Lower lobe of right lung (tissue), 2 donors: Measurements from ENCODE around the gene ATXN3L. TPM values are rescaled to one million over a fixed set of nuclear protein-coding genes. Genes with fewer than 3 reads are reported as not detected.

Experiments
- ATAC-seq, 2 donors: fragments of 200-7000 bp; cut with Tn5 transposase; one replicate each; pipeline ENCODE4 v1.9.1; 2020 to 2022; ENCODE audit warnings: mild to moderate bottlenecking in 2 of 2, moderate library complexity in 2 of 2
- DNase-seq: peaks from one replicate; pipeline ENCODE4 v3.0.0-alpha.2; 2020
- H3K27ac ChIP-seq: fragments of 200-600 bp; one replicate; pipeline ENCODE4 v1.8.0; 2022
- H3K27me3 ChIP-seq: fragments of 200-600 bp; one replicate; pipeline ENCODE4 v1.8.0; 2022; ENCODE audit warnings: low read depth
- H3K36me3 ChIP-seq: fragments of 200-600 bp; one replicate; pipeline ENCODE4 v1.8.0; 2022; ENCODE audit warnings: mild to moderate bottlenecking
- H3K4me1 ChIP-seq: fragments of 200-600 bp; one replicate; pipeline ENCODE4 v1.8.0; 2022
- H3K4me3 ChIP-seq: fragments of 200-600 bp; one replicate; pipeline ENCODE4 v1.8.0; 2022; ENCODE audit warnings: mild to moderate bottlenecking
- H3K9me3 ChIP-seq: fragments of 200-600 bp; one replicate; pipeline ENCODE4 v1.8.0; 2022
- intact Hi-C: fragments of 100-400 bp; cut with DNase I; formaldehyde crosslinking; loops from one replicate; pipeline ENCODE4 v1.11.0; 2022
- total RNA-seq: library from RNA; stranded (reverse); fragmentation: NEBNext Ultra II Directional; extraction: Animal tissue kit (Norgen Biotek cat#: 25700); gene quantifications from one replicate; pipeline ENCODE4 v1.2.1, GENCODE V29; 2021
- TF ChIP-seq, protein P1 (sequence below): fragments of 200-600 bp; IDR thresholded peaks from one replicate; pipeline ENCODE4 v1.8.0; 2022; ENCODE audit warnings: antibody characterized with exemption, mild to moderate bottlenecking
- donor health status: DM: no; HTN: yes; CAD: no; lungs with severe emphysema.

Gene ATXN3L
- total RNA-seq, 1 donor from 2014 or later, result not detected

DNA sequence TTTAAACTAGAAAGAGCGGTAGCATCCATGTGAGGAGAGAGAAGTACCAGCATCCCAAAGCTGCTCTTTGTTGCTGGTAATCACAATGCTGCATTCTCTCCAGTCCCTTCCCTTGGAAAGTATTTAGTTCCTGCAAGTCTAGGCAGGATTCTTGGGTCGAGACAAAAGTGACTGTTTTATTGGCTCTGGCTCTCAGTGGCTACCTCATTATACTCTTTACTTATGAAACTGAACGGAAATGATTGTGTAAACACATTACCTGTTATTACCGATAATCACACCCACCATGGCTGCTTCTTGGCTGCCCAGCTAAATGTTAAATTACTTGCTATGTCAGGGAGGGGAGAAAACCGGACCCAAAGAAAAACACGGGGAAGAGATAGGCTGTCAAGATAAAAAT, 26.2 kb downstream of the ATXN3L start:
- Histone ChIP-seq H3K4me3 (no peak overlapping the region), H3K36me3 (no peaks in the 10 kb centered on the region), H3K9me3 (no peaks in the 10 kb centered on the region), H3K4me1 (no peaks in the 10 kb centered on the region), H3K27me3 (no peaks in the 10 kb centered on the region), H3K27ac (no peak overlapping the region)
- TF ChIP-seq, protein P1, sequence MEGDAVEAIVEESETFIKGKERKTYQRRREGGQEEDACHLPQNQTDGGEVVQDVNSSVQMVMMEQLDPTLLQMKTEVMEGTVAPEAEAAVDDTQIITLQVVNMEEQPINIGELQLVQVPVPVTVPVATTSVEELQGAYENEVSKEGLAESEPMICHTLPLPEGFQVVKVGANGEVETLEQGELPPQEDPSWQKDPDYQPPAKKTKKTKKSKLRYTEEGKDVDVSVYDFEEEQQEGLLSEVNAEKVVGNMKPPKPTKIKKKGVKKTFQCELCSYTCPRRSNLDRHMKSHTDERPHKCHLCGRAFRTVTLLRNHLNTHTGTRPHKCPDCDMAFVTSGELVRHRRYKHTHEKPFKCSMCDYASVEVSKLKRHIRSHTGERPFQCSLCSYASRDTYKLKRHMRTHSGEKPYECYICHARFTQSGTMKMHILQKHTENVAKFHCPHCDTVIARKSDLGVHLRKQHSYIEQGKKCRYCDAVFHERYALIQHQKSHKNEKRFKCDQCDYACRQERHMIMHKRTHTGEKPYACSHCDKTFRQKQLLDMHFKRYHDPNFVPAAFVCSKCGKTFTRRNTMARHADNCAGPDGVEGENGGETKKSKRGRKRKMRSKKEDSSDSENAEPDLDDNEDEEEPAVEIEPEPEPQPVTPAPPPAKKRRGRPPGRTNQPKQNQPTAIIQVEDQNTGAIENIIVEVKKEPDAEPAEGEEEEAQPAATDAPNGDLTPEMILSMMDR, result no peak
- intact Hi-C loops, result no loop called here
- DNase-seq (no peak), ATAC-seq (no peak)

DNA sequence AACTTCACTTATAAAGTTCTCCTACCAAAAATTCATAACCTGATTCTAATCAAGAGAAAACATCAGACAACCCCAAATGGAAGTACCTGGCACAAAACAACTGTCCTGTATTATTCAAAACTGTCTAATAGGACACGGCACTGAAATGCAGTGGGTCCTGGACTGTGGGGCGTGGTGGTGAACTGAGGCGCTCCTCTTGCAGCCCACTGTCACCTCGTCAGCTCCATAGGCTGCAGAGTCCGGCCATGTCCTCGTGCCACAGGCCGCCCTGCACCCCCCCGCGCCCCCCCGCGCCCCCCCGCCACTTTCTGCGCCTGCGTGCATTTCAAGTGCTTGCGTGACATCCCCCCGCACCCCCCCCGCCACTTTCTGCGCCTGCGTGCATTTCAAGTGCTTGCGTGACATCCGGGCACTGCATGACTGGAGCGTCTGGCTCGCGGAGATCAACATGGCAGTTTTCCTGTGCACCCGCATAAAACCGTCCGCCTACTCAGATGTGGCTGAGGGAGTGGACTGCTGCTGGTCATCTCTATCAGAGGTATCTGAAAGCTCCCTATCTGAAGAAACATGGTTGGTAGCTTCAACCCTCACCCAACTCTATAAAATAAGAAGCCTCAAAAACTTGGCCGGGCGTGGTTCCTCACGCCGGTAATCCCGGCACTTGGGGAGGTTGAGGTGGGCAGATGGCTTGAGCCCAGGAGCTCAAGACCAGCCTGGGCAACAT, 28.8 kb downstream of the ATXN3L start:
- ATAC-seq, result no peak
- intact Hi-C loops, result no loop called here
- H3K4me3 ChIP-seq, result no peak overlapping the region
- no peaks in the 10 kb centered on the region for H3K4me1 ChIP-seq
- no peaks in the 10 kb centered on the region for H3K36me3 ChIP-seq
- no peaks in the 10 kb centered on the region for H3K9me3 ChIP-seq
- H3K27ac ChIP-seq, result no peak overlapping the region
- TF ChIP-seq, protein P1, result no peak
- H3K27me3 ChIP-seq, result no peaks in the 10 kb centered on the region
- no peak for DNase-seq

DNA sequence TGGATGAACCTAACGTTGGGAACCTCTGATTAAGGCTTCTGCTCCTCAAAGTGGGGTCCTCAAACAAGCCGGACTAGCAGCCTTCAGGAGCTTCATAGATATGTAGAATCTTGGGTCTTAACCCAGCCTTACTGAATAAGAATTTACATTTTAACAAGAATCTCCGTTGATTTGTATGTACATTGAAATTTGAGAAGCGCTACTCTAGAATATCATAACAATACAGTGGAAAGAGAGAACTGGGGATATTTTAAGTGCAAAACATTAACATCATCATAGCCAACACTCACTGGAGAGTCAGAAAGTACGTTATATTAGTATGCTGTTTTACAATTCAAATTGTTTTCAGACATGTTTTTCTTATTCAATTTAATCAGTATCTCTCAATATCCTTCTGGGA, 31.2 kb downstream of the ATXN3L start:
- intact Hi-C loops, result no loop called here
- Histone ChIP-seq H3K4me1 (no peaks in the 10 kb centered on the region), H3K9me3 (no peaks in the 10 kb centered on the region), H3K27me3 (no peaks in the 10 kb centered on the region), H3K4me3 (no peak overlapping the region), H3K36me3 (no peaks in the 10 kb centered on the region), H3K27ac (no peak overlapping the region)
- no peak for DNase-seq
- TF ChIP-seq, protein P1, result no peak
- ATAC-seq, result no peak

DNA sequence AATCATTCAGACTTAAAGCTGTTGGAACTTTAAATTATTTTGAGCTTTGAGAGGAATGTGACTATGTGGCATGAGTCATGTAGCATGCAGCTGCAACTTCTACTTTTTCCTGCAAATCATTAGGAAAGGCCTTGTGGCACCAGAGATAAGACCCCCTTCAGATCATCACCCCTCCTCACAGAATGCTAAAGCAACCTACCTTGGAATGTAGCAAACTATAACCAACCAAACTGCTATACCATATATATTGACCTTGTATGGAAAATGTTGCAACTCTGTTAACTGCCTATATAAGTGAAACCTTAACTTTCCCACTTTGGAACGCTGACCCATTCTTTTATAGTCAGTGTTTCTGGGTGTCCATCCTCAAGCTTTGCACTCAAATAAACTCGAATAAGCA, 32.0 kb downstream of the ATXN3L start:
- Histone ChIP-seq H3K27ac (no peak overlapping the region), H3K9me3 (no peaks in the 10 kb centered on the region), H3K4me3 (no peak overlapping the region), H3K27me3 (no peaks in the 10 kb centered on the region), H3K4me1 (no peaks in the 10 kb centered on the region), H3K36me3 (no peaks in the 10 kb centered on the region)
- ATAC-seq, result no peak
- TF ChIP-seq, protein P1, result no peak
- intact Hi-C loops, result no loop called here
- no peak for DNase-seq

DNA sequence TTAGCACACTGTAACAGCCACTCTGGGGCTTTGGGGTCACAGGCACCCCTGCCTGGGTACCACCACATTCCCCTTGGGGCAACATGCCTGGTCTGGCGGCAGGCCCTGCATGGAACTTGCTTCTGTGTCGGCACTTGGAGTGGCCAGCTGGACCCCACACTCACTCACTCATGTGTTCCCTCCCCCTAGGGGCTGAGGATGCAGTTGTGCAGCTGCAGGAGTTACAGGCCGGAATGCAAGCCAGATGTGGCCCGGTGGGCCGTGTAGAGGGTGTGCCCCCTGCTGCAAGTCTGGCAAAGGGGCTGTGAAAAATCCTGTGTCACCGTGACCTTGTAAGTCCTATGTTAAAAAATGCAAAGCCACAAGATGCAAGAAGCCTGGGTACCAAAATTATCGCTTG, 34.2 kb downstream of the ATXN3L start:
- Histone ChIP-seq H3K27me3 (no peaks in the 10 kb centered on the region), H3K4me1 (no peaks in the 10 kb centered on the region), H3K9me3 (no peaks in the 10 kb centered on the region), H3K36me3 (no peaks in the 10 kb centered on the region), H3K27ac (no peak overlapping the region), H3K4me3 (no peak overlapping the region)
- intact Hi-C loops, result no loop called here
- no peak for DNase-seq
- TF ChIP-seq, protein P1, result no peak
- ATAC-seq, result no peak
